K562 (cell line): Measurements from ENCODE around the gene MBOAT2.

Source experiments
- BCLAF1 ChIP-seq, 2 experiments: fragments of 450-650 bp in 1 of 2; IDR thresholded peaks; 2 replicates each; pipeline ENCODE4 v1.6.1; 2011 to 2017; ENCODE audit warnings: low read depth in 2 of 2, antibody characterized with exemption in 1 of 2, borderline replicate concordance in 1 of 2, low read length in 1 of 2, mild to moderate bottlenecking in 1 of 2, mixed read lengths in 1 of 2; ENCODE audit not compliant: control insufficient read depth in 1 of 2
- BHLHE40 ChIP-seq: IDR thresholded peaks from 2 replicates; pipeline ENCODE4 v1.6.1; 2011; ENCODE audit warnings: low read length, improper control_type of control experiment
- CTCF ChIP-seq, 3 experiments: IDR thresholded peaks in 2 of 3; conservative IDR thresholded peaks in 1 of 3; 2 replicates each; pipeline ENCODE4 v1.5.1; 2011 to 2012; ENCODE audit warnings: low read length in 3 of 3, mild to moderate bottlenecking in 3 of 3, control low read depth in 2 of 3, improper control_type of control experiment in 1 of 3, inconsistent platforms in 1 of 3, low read depth in 1 of 3, mixed read lengths in 1 of 3, moderate library complexity in 1 of 3; ENCODE audit not compliant: insufficient read depth in 2 of 3
- DLX4 ChIP-seq: fragments of 250-450 bp; sonication (Bioruptor Pico); IDR thresholded peaks from 2 replicates; pipeline ENCODE4 v1.6.1; 2021; ENCODE audit warnings: mild to moderate bottlenecking
- E2F5 ChIP-seq: sonication (generic); formaldehyde crosslinking; IDR thresholded peaks from 2 replicates; pipeline ENCODE4 v1.8.0; 2022; ENCODE audit warnings: mild to moderate bottlenecking, missing genetic modification reagents
- HDAC6 ChIP-seq: IDR thresholded peaks from 2 replicates; pipeline ENCODE4 v1.6.1; 2012; ENCODE audit warnings: low read depth, mild to moderate bottlenecking, control low read depth, inconsistent platforms, low read length, moderate library complexity
- NR2C2 ChIP-seq, 2 experiments: fragments of 200-800 bp in 1 of 2; sonication (Bioruptor generic) in 1 of 2; sonication (generic) in 1 of 2; formaldehyde crosslinking in 1 of 2; IDR thresholded peaks; 2 replicates each; pipeline versions ENCODE4 v1.6.1 to v1.8.0; 2016 to 2022; ENCODE audit warnings: mild to moderate bottlenecking in 1 of 2, missing compliant biosample characterization in 1 of 2, missing genetic modification characterization in 1 of 2, missing genetic modification reagents in 1 of 2
- NRF1 ChIP-seq, 2 experiments: fragments of 450-650 bp; IDR thresholded peaks in 1 of 2; conservative IDR thresholded peaks in 1 of 2; 2 replicates each; pipeline ENCODE4 v1.6.1; 2014; ENCODE audit warnings: mild to moderate bottlenecking in 2 of 2
- PHF8 ChIP-seq: fragments of 200-600 bp; sonication (generic); IDR thresholded peaks from 2 replicates; pipeline ENCODE4 v1.6.1; 2012; ENCODE audit warnings: mixed run types, mild to moderate bottlenecking, inconsistent platforms, low read length, moderate library complexity, borderline replicate concordance
- POLR2A ChIP-seq: fragments of 450-650 bp; conservative IDR thresholded peaks from 2 replicates; pipeline ENCODE4 v1.6.1; 2016
- SMAD1 ChIP-seq: fragments of 150-350 bp; IDR thresholded peaks from 2 replicates; pipeline ENCODE4 v1.6.1; 2014; ENCODE audit warnings: low read length, low read depth; ENCODE audit not compliant: partially characterized antibody
- SP2 ChIP-seq: IDR thresholded peaks from 2 replicates; pipeline ENCODE4 v1.6.1; 2011; ENCODE audit warnings: mild to moderate bottlenecking, low read depth, low read length, moderate library complexity; ENCODE audit not compliant: poor library complexity, severe bottlenecking; ENCODE audit errors: extremely low read depth
- ZBTB33 ChIP-seq: sonication (generic); formaldehyde crosslinking; IDR thresholded peaks from 2 replicates; pipeline ENCODE4 v1.8.1; 2023; ENCODE audit warnings: mild to moderate bottlenecking, missing genetic modification reagents

- TF ChIP-seq BHLHE40 (no peak), ZBTB33 (CRISPR knock-in tag) (no peak), BCLAF1 (IDR thresholded peaks at IDR 0.05; ENCODE audit: borderline replicate concordance in 1 of 2, control insufficient read depth in 1 of 2, low read depth in 2 of 2, low read length in 1 of 2) (no peak), POLR2A (no peak), SP2 (no peak), SMAD1 (no peak), PHF8 (no peak), NRF1 (conservative IDR thresholded peaks at IDR 0.05 in 1 of 2, IDR thresholded peaks at IDR 0.05 in 1 of 2) (no peak), HDAC6 (no peak), E2F5 (no peak), DLX4 (CRISPR knock-in tag) (no peak), NR2C2 (CRISPR knock-in tag; IDR thresholded peaks at IDR 0.05) (no peak), NR2C2 (tag; IDR thresholded peaks at IDR 0.05) (no peak), CTCF (IDR thresholded peaks at IDR 0.05 in 2 of 3, conservative IDR thresholded peaks at IDR 0.05 in 1 of 3; ENCODE audit: insufficient read depth in 2 of 3, low read depth in 1 of 3, low read length in 3 of 3) (no peak)
Observed at GRCh38 chr2:8853426-8853825, 150.1 kb downstream of the MBOAT2 start.
